Esophagus muscularis mucosa (tissue), 3 donors: ENCODE measurements around the gene AASDHPPT.

Source experiments
- CTCF ChIP-seq, 3 experiments: fragments of 200-600 bp in 2 of 3; fragments of 450-650 bp in 1 of 3; sonication (generic) in 2 of 3; IDR thresholded peaks; one replicate each; pipeline ENCODE4 v1.5.1; 2017 to 2019; ENCODE audit warnings: antibody characterized with exemption in 3 of 3, mild to moderate bottlenecking in 2 of 3, moderate library complexity in 1 of 3
- EP300 ChIP-seq: sonication (generic); formaldehyde crosslinking; IDR thresholded peaks from one replicate; pipeline ENCODE4 v1.6.1; 2017; ENCODE audit warnings: antibody characterized with exemption

GRCh38 chr11:106051103-106051502, 26.4 kb upstream of the AASDHPPT start:
- TF ChIP-seq EP300 (no peak), CTCF (IDR thresholded peaks at IDR 0.05) (no peak)
